ENCODE measurements around the gene NANOS3. TPM values are rescaled to one million over a fixed set of nuclear protein-coding genes. Genes with fewer than 3 reads are reported as not detected.

NANOS3 gene
- total and polyA plus RNA-seq, 9 of the 15 experiments (the other 6 are each of a cell fraction or from before 2014, with no cell fraction given) = not detected

GRCh38 chr19:13872695-13873389 lies 4.1 kb upstream of the NANOS3 start (continued):
- no peak for TF ChIP-seq ZNF609 (CRISPR knock-in tag; IDR thresholded peaks at IDR 0.05; ENCODE audit: borderline replicate concordance)
- no peak for TF ChIP-seq ATF2 (CRISPR knock-in tag; IDR thresholded peaks at IDR 0.05)
- no peak for TF ChIP-seq SPI1 (IDR thresholded peaks at IDR 0.05; ENCODE audit: borderline replicate concordance, low read depth, low read length)
- no peak for TF ChIP-seq ZNF764 (CRISPR knock-in tag; IDR thresholded peaks at IDR 0.05; ENCODE audit: low read depth)
- no peak for TF ChIP-seq PTTG1 (tag; IDR thresholded peaks at IDR 0.05; ENCODE audit: low read depth)
- no peak for TF ChIP-seq OTX1 (CRISPR knock-in tag; IDR thresholded peaks at IDR 0.05)
- TF ChIP-seq SREBF2 (CRISPR knock-in tag; IDR thresholded peaks at IDR 0.05) = no peak
- no peak for TF ChIP-seq HNRNPLL (IDR thresholded peaks at IDR 0.05; ENCODE audit: low read depth, low read length, poor library complexity, severe bottlenecking)
- no peak for TF ChIP-seq ESRRA (IDR thresholded peaks at IDR 0.05; ENCODE audit: borderline replicate concordance, low read depth)
- peak; percentile 83 for TF ChIP-seq VEZF1 (CRISPR knock-in tag; IDR thresholded peaks at IDR 0.05)
- TF ChIP-seq ZNF830 (CRISPR knock-in tag; IDR thresholded peaks at IDR 0.05) = no peak
- no peak for TF ChIP-seq HINFP (tag; conservative IDR thresholded peaks at IDR 0.05; ENCODE audit: low read depth)
- no peak for TF ChIP-seq KAT8 (IDR thresholded peaks at IDR 0.05; ENCODE audit: low read depth)
- TF ChIP-seq ZNF23 (CRISPR knock-in tag; IDR thresholded peaks at IDR 0.05) = no peak
- no peak for TF ChIP-seq HBP1 (CRISPR knock-in tag; IDR thresholded peaks at IDR 0.05)
- peak in 1 of 2 experiments; percentile 61; a peak in 1 of 4 replicates for TF ChIP-seq MAZ (CRISPR knock-in tag; conservative IDR thresholded peaks at IDR 0.05 in 1 of 2, IDR thresholded peaks at IDR 0.05 in 1 of 2)
